Stimulated activated CD8-positive, alpha-beta memory T cell treated with anti-CD3 and anti-CD28 coated beads, Interleukin-4, amount 100 ng/mL, for 4 hours (primary cell): Measurements from ENCODE around the gene C16orf74.

Experiments
- DNase-seq, 2 donors: peaks; one replicate each; pipeline ENCODE4 v3.0.0-alpha.2; 2020; ENCODE audit warnings: low read depth in 2 of 2, low spot score in 1 of 2

The C16orf74 gene

DNA sequence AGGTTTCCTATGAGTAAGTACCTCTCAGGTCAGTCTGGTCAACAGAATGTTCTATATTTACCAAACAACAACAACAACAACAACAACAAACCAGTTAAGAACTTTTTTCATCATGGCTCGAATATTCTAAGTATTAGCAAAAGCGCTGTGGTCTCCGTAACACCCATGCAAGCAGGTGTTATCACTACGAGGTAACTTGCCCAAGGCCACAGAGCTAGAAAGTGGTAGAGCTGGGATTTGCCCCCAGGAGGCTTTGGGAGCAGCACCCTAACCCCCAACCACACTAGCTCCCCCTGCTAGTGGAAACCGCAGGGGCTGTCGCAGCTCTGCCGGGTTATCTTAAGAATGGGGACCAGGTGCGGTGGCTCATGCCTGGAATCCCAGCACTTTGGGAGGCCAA, 23.9 kb upstream of the C16orf74 start:
- no peak for DNase-seq

DNA sequence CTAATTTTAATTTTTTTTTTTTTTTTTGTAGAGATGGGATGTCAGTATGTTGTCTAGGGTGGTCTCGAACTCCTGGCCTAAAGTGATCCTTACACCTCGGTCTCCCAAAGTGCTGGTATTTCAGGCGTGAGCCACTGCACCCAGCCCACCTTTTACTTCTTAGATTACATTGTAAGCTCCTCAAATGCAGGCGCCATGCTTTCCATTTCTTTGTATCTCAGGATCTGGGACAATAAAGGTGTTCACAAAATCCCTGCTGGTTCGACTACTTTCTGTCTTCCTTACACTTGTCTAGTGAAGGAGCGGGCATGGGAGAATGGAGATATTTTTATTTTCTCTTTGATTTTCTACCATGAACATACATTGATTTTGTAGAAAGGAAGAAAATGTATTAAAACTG, 23.2 kb upstream of the C16orf74 start:
- no peak for DNase-seq

DNA sequence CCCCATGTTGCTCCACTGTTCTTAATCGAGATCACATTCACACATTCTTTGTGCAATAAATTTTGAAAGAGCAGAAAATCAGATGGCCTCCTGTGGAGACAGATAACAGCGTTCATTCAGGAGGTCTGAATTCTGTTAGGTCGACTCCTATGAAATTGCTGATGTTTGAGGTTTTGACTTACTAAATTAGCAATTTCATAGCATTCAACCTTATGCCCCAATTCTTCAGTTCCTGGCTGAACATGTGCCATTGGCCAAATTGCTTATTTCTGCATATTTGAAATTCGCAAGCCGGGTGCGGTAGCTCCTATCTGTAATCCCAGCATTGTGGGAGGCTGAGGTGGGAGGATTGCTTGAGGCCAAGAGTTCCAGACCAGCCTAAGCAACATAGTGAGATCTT, 22.1 kb upstream of the C16orf74 start:
- no peak for DNase-seq

DNA sequence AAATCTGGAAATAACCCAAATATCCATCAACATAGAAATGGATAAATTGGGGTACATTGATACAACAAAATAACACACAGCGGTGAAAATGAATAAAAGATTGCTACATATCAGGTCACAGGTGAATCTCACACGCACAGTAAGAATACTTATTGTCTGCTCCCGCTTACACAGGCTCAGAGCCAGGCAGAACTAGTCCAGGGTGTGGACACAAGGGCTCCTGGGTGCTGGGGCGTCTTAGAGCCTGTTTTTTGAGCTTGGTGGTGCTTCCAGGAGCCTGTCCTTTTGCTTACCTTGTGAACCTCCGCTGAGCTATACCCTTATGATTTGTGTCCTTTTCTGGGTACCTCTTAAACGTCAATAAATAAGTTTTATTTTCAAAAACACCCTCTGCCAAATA, 19.8 kb upstream of the C16orf74 start:
- DNase-seq: no peak

DNA sequence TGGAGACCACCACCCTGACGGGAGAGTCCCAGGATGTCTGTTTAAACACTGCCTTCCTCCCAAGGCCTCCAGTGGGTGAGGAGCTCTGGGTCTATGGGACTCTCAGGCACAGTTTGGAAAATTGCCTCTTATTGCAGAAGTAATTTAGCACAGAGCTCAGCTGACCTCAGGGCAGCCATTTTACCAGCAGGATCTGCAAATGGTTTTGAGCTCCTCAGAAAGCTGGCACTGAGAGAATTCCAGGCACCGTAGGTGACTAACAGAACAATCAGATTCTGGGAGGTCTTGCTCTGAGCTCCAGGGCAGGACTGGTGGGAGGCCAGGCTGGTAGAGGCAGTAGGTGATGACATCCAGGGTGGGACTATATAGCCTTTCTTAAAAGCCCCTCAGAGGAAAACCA, 17.3 kb upstream of the C16orf74 start:
- DNase-seq: no peak

DNA sequence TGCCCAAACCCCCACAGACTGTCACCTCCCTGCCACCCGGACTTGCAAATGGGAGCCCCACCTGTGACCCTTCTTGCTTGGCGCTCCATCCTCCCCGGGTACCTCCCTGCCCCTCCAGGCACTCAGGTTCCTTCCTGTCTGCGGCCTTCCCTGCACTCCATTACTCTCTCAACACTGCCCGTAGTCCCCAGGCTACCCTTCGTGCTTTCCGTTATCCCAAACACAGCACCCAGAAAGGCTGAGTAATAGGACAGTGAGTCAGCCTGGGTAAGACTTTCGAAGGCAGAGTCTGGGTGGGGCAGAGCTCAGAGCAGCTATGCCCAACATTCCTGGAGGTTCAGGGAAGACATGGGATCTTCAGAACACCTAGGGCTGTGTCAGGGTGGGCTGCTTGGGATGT, 16.6 kb upstream of the C16orf74 start:
- DNase-seq: no peak

DNA sequence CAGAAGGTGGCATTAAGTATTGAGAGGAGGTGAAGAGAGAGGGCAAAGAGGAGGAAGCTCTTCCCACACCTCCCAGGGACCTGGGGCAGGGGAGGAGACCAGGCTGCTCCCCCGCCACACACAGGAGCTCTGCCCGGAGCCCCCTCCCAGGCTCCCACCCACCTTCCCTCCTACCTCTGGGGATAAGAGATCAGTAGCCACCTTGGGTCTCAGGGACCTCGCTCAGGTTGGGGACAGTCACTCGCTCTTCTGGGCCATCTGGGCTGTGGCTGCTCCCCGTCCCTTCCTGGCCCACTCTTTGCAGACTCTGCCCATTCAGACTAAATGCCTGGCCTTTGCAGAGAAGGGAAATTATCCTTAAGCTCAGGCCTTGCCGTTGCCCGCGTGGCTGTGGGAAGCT, 14.9 kb upstream of the C16orf74 start:
- DNase-seq: no peak

DNA sequence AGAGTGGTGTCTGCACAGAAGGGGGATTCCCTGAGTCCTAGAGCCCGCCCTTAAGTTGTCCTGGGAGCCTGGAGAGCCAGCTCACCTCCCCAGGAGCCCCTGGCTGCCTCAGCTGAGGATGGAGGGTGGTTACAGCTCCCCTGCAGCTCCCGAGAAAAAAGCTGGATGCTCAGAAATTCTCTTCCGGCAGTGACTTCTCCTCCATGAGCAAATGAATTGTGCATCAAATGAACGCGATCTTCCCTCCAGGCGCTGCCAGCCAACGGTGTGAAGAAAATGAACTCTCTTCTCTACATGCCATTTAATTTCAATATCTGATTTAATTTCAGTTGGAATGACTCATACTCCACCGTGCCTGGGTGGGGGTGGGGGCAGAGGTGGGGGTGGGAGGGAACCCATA, 14.3 kb upstream of the C16orf74 start:
- no peak for DNase-seq

DNA sequence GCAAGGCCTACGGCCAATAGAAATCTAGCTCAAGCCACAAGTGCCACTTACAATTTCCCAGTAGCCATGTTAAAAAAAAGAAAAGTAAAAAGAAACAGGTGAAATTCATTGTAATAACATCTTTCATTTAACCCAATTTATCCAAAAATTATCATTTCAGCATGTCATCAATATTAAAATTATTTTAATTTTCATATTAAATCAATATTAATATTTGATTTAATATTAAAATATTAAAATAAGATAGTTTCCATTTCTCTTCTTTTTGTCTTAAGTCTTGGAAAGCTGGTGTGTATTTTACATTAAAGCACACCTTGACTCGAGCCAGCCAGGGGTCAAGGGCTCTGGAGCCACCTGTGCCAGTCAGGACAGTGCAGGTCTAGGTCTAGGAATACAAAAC, 12.7 kb upstream of the C16orf74 start:
- DNase-seq: no peak

DNA sequence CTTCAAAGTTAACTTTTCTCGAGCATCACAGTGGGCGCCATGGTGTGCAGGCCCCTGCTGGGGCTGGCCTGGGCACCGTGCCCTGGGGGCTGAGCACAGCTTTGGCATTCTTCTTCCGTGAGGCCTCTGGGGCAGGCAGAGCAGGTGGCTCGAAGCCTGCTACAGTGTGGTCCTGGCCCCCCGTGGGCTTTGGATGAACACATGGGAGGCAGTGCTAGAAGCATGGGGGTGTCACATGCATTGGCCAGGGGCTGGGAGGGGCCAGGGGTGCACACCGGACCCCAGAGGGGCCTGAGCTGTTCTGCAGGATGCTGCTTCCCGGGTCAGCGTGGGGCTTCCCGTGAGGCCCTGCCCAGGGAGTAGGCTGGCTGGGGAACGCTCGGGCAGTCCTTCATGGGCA, 12.1 kb upstream of the C16orf74 start:
- no peak for DNase-seq

DNA sequence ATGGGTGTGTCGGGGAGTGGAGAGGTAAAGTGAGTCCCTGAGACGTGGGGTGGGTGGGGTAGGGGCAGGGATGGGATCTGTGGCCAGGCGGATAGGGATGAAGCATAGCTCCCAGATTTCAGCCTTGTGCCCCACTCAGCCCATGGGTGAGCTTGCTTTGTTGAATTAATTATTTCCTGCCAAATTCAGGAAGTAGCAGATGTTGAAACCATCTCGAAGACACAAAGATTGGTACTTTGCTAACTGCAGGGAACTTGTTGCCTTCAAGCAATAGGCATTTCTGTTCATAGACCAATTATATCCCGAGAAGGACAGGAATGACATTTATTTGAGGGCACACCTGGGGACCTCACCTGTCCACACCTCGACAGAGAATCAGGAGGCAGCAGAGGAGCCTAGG, 11.0 kb upstream of the C16orf74 start:
- DNase-seq: no peak

DNA sequence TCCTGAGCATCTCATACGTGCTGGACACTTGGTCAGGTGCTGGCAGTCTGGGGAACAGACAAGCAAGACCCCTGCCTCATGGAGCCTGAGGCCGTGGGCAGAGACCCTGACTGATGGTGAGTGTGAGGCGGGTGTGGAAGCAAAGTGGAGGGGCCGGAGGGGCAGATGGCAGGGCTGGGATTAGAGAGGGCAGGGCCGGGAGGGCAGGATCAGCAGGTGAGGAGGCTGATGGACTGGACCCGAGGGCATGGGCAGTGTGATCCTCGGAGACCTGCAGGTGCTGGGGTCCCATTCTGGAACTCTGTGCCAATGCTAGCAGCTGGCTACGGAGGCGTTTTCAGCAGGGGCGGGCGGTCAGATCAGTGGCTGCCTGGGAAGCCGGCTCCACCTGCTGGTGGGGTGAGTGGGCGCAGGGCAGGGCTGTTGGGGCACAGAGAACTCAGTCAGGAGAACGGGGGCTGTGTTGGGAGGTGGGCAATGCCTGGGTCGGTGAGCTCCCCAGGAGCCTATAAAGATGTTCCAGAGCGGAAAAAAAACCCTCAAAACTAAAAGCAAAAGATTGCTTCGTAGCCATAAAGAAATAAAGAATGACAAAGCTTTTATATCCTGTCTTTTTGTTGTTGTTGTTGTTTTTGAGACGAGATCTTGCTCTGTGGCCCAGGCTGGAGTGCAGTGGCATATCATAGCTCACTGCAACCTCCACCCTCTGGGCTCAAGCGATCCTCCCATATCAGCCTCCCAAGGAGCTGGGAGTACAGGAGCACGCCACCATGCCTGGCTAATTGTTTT, 8.9 kb upstream of the C16orf74 start:
- no peak for DNase-seq

DNA sequence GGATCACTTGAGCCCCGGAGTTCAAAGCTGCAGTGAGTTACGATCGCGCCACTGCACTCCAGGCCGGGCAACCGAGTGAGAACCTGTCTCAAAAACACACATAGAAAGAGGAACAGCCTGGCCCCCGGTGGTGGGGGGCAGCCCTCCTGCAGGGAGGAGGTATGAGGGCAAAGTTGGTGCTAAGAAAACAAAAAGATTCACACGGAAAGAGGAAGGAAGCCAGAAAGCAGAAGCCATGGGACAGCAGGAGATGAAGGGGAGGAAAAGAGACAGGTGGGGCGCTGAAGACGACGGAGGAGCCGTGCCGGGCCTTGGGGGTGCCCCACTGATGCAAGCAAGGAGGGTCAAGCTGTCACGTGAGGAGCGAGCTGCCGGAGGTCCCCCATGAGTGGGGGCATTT, 8.2 kb upstream of the C16orf74 start:
- DNase-seq: no peak

DNA sequence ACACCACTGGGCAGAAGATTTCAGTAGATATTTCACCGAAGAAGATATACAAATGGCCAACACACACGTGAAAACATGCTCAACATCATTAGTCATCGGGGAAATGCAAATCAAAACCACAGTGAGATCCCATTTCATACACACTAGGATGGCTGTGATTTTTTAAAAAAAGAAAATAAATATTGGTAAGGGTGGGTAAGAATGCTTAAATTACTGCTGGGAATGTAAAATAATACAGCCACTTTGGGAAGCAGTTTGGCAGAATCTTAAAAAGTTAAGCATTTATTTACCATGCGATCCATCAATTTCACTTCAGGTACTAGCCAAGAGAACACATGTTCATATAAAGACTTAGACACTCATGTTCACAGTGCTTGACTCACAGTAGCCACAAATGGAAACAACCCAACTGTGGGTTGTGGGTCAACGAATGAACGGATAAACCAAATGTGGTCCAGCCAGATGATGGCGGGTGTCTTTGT, 6.5 kb upstream of the C16orf74 start:
- DNase-seq: no peak

DNA sequence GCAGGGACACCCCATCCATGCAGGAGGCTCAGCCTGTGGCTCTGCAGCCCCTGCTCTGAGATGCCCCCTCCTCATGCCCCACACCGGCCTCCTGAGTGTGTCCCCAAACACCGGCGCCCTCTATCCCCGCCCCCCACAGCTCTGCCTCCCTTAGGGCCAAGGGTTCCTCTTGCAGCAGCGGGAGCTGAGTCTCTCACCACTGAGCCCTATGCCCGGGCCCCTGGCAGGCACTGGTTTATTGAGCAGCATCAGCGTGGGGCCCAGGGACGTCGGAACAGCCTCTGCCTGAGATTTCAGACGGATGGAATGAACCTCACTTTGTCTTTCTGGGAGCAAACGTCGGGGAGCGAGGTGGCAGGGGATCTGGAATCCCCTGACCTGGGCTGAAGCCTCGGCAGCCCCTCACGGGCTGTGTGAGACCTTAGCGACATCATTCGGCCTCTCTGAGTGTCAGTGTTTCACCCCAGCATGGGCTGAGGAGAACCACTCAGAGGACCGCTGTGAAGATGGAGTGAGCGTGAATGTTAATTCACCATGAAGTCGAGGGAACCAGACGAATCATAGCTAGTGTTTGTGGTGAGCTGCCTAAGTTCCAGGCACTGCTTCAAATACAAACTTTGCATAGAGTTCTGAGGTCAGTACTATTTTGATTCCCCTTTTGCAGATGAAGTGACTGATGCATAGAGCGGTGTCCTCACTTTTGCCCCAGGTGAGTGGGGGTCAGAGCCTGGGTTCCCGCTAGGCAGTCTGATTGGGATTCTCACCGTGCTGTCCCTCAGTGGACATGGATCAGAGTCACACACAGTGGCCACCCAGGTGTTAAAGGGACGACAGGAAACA, 5.3 kb upstream of the C16orf74 start:
- no peak for DNase-seq

DNA sequence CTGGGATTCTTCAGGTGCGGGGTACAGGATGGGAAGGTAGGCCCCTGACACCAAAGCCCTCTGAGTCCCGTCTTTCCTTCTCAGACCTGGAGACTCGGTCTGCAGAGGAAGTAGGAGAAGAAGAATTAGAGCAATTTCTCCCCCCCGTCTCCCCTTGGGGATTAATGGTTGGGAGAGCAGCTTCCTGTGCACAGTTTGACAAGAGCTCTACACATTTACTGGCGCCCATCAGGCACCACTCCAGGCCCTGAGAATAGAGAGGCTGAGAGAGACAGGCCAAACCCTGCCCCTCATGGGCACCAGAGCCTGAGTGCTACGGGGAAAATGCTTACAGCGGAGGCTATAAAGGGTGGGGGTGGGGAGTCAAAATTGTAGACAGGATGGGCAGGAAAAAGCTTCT, 3.5 kb upstream of the C16orf74 start:
- no peak for DNase-seq

DNA sequence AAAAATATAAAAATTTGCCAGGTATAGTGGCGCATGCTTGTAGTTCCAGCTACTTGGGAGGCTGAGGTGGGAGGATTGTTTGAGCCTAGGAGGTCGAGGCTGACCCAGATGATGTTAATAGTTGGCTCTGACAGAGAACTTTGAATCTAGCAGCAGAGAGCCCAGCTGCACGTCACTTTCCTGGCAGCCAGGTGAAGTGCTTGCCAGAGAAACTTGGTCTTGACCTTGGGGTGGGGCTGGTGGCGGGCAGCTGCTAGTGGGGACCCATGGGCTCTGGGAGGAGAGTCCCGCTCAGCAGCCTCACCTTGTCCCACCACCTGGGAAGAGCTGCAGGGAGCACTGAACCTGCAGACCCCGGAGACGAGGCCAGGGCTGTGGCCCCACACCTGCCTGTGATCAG, 3.1 kb upstream of the C16orf74 start:
- no peak for DNase-seq

DNA sequence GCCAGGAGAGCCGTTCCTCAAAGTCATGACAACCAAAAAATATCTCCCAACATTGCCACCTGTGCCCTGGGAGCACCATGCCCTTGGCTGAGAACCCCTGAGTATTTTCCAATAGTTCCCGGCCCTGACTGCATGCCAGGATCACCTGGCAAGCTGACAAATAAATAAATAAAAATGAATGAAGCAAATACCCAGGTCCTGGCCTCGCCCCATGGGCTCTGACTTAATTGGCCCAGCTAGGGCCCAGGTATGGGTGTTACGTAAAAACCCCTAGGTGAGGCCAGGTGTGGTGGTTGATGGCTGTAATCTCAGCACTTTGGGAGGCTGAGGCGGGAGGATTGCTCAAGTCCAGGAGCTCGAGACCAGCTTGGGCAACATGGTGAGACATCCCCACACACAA, 2.7 kb upstream of the C16orf74 start:
- DNase-seq: no peak

DNA sequence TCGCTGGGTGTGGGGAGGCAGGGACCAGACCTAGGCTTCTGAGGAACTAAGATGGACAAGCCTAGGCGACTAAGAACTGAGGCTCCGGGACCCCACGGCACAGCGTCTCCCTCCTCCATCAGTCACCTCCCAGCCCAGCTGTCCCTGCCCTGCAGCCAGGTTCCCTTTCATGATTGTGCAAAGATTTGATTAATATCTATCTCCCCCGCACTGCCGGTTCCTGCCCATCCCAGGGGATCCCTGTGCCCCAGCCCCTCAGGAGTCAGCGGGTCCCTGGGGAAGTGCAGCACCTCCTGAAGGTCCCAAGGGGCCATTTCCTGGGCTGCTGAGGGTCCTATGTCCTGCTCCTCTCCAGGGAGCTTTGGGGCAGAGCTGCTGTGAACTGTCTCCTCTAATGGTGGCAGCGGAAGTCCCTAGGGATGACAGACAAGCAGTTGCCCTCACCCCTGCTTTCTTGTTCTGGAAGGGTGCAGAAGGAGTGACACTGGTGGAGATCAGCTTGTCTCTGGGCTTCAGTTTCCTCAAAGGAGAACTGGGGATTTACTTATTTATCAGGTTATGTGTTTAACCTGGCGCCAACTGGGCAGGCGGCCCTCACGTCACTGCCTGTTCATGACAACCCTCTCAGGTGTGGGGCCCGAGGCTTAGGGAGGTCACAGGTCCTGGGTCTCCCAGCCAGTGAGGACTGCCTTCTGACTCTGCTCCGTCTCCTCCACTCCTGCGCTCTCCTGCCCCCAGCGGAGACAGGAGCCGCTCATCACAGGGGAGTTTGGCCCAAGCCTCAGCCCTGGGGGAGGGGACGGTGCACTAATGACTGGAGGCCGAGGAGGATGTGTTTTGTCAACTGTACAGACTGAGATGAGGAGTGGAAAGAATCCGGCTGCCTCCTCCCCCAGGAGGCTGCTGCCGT, 1.9 kb upstream of the C16orf74 start:
- no peak for DNase-seq

DNA sequence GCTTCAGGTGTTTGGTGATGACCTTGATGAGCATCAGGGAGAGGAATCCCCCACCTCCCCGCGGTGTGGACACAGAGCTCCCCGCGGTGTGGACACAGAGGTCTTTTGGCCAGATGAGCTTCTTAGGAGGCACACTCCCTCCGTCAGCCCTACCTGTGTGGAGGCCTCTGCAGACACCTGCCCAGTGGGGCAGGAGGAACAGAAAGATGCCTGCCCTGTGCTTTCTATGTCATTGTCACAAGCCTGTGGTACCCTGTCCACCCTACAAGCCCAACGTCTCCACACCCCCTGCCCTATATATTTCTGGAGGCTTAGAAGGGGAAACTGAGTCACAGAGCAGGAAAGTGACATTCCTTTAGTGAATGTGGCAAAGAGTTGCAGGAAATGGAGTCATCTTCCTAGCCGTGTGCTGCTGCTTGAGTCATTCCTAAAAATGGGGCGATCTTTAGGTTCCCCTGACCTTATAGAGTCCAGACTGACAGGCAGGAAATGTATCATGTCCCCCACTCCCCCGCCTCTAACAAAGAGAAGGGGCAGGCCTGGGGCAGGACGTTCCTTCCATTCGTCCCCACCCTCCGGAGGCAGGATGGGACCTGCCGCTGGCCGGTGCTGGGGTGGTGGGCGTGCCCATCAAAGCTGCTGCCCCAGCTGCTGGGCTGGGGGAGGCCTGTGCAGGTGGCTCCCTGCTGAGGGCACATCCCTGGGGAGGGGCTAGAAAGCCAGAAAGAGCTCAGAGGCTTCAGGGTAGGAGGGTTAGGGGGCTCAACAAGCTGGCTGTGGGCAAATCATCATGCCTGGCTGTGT, 1.0 kb upstream of the C16orf74 start:
- DNase-seq: no peak
